ENCODE results near the gene CASKIN1.

DNA sequence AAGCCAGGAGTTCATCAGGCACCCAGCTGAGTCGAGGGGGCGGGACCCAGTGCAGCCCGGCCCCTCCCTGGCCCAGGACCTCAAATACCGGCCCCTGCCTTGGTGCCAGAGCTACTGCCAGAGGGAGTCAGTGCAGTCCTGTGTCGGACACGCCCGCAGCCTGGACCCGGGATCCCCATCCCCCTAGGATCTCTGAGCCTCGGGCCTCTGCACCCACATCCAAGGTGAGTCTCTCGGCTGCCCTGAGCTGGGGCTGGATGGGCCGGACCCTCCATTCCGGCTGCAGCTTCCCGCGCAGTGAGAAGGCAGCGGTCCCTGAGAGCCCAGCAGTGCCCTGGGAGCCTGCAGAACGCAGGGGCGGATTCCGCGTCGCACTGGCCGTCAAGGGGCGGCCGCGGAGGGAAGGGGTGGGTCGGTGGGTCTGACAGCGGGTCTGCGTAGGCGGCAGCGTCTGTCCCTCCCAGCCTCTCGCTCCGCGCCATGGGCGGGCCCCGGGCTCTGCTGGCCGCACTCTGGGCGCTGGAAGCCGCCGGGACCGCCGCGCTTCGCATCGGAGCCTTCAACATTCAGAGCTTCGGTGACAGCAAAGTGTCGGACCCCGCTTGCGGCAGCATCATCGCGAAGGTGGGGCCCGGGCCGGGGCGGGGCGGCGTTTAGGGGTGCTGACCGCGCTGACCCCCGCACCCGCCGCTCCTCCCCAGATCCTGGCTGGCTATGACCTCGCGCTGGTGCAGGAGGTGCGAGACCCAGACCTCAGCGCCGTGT, 40.1 kb upstream of the CASKIN1 start, which contains the start of gene DNASE1L2:
- TF ChIP-seq, protein P1, sequence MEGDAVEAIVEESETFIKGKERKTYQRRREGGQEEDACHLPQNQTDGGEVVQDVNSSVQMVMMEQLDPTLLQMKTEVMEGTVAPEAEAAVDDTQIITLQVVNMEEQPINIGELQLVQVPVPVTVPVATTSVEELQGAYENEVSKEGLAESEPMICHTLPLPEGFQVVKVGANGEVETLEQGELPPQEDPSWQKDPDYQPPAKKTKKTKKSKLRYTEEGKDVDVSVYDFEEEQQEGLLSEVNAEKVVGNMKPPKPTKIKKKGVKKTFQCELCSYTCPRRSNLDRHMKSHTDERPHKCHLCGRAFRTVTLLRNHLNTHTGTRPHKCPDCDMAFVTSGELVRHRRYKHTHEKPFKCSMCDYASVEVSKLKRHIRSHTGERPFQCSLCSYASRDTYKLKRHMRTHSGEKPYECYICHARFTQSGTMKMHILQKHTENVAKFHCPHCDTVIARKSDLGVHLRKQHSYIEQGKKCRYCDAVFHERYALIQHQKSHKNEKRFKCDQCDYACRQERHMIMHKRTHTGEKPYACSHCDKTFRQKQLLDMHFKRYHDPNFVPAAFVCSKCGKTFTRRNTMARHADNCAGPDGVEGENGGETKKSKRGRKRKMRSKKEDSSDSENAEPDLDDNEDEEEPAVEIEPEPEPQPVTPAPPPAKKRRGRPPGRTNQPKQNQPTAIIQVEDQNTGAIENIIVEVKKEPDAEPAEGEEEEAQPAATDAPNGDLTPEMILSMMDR (IDR thresholded peaks at IDR 0.05), result no peak
- no peak for TF ChIP-seq POLR2A (IDR thresholded peaks at IDR 0.05)
